Vagina (tissue), 2 donors: ENCODE measurements around the gene UPK3BL1.
"Not testable (repeated sequence)": the region's sequence is repeated elsewhere in the genome, so short reads cannot be mapped to it uniquely, and the experiment has no call there.

ENCODE experiments used
- CTCF ChIP-seq, 3 experiments: fragments of 450-650 bp in 2 of 3; fragments of 200-600 bp in 1 of 3; sonication (generic) in 1 of 3; IDR thresholded peaks; one replicate each; pipeline ENCODE4 v1.5.1; 2017 to 2019; ENCODE audit warnings: antibody characterized with exemption in 3 of 3, mild to moderate bottlenecking in 2 of 3, moderate library complexity in 2 of 3
- POLR2AphosphoS5 ChIP-seq, 2 donors: sonication (generic); formaldehyde crosslinking; IDR thresholded peaks; one replicate each; pipeline ENCODE4 v1.9.0; 2017; ENCODE audit warnings: antibody characterized with exemption in 2 of 2, mild to moderate bottlenecking in 2 of 2, low read depth in 1 of 2; ENCODE audit not compliant: insufficient read depth in 1 of 2

- not testable (repeated sequence) for TF ChIP-seq CTCF (IDR thresholded peaks at IDR 0.05); POLR2AphosphoS5 (IDR thresholded peaks at IDR 0.05; ENCODE audit: insufficient read depth in 1 of 2, low read depth in 1 of 2)
These were observed 50.0 kb downstream of the UPK3BL1 start for GRCh38 chr7:102592477-102593019.
